Activated T-cell treated with anti-CD3 and anti-CD28 coated beads, Interleukin-2, amount 50 U/mL, for 4 hours (primary cell): ENCODE results near the gene HSFX3. TPM values are rescaled to one million over a fixed set of nuclear protein-coding genes. Genes with fewer than 3 reads are reported as not detected.
"Not testable (repeated sequence)": the region's sequence is repeated elsewhere in the genome, so short reads cannot be mapped to it uniquely, and the experiment has no call there.

Experiments used
- ATAC-seq, 2 donors: fragments of 200-7000 bp; cut with Tn5 transposase; one replicate each; pipeline ENCODE4 v1.10.0; 2021
- DNase-seq: peaks from one replicate; pipeline ENCODE4 v3.0.0-alpha.2; 2020
- H3K27me3 Mint-ChIP-seq: one replicate; pipeline ENCODE4 v1.8.0; 2021; ENCODE audit warnings: low read depth, mixed read lengths
- H3K36me3 Mint-ChIP-seq: one replicate; pipeline ENCODE4 v1.8.0; 2022; ENCODE audit warnings: mixed read lengths; ENCODE audit not compliant: insufficient read depth
- H3K4me1 Mint-ChIP-seq: one replicate; pipeline ENCODE4 v1.8.0; 2021; ENCODE audit warnings: low read depth, mixed read lengths
- H3K4me3 Mint-ChIP-seq: one replicate; pipeline ENCODE4 v1.8.0; 2021; ENCODE audit warnings: mild to moderate bottlenecking, moderate library complexity, mixed read lengths
- H3K9me3 Mint-ChIP-seq: one replicate; pipeline ENCODE4 v1.8.0; 2021; ENCODE audit warnings: mixed read lengths
- total RNA-seq, 3 donors: library from RNA; stranded (reverse); gene quantifications; one replicate each; pipeline ENCODE4 v1.2.1, GENCODE V29; 2021

Gene HSFX3
- total RNA-seq, 3 donors from 2014 or later: not detected

DNA sequence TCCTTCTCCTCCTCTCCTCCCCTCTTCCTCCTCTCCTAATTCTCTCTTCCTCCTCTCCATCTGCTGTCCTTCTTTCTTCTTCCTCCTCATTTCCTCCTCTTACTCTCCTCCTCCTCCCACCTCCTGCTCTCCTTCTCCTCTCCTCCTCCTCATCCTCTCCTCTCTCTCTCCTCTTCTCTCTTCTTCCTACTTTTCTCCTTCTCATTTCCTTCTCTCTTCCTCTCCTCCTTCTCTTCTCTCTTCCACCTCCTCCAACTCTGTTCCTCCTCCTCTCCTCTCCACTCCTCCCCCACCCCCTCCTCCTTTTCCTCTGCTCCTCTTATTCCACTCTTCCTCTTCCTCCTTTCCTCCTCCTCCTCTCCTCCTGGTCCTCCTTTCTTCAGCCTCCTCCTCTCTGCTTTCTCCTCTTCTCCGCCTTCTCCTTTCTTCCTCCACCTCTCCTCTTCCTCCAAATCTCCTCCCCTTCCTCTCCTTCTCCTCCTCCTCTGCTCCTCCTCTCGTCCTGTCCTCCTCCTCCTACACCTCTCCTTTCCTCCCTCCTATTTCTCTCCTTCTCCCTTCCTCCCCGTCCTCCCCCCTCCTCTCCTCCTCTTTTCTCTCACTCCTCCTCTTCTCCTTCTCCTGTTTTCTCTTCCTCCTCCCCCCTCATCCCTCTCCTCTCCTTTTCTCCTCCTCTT is 14.7 kb downstream of the HSFX3 start:
- peaks cover 14% of the 10 kb centered on the region for H3K4me1 Mint-ChIP-seq
- not testable (repeated sequence) for H3K9me3 Mint-ChIP-seq, H3K36me3 Mint-ChIP-seq, DNase-seq, H3K4me3 Mint-ChIP-seq, H3K27me3 Mint-ChIP-seq, ATAC-seq

DNA sequence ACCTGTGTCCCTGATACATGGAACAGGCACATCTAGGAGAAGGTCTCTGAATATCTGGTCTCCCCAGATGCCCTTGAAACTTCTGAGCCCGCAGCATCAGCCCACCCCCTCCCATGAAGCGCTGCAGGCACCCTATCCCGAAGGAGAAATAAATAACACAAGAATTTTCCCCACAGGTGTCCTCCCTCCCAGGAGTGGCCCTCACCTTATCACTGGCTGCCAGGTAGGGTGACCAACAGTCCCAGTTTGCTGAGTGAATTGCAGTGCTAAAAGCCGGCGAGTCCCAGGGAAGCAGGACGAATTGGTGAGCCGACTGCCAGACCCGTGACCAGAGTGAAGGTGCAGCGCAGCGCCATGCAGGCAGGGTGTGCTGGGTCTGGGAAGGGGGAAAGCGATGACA is 15.7 kb downstream of the HSFX3 start:
- H3K4me3 Mint-ChIP-seq, ATAC-seq, H3K27me3 Mint-ChIP-seq: not testable (repeated sequence)

DNA sequence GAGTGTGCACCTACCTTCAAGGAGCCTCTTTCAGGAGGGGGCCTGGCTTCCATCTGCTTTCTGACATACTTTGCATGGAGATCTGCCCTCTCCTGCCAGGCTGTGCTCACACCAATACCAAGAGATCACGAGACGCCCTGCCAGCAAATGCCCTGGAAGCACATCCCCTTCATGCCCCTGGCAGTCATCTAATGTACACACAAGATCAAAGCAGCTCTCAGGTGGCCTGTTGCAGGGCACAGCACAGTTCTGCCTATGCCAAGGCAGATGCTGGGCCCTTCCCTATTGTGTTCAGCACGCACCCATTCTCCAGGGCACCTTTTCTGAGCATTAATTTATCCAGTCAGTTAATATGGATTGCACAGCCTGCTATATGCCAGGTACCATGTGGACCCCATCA is 16.9 kb downstream of the HSFX3 start:
- not testable (repeated sequence) for H3K36me3 Mint-ChIP-seq, ATAC-seq, DNase-seq, H3K4me3 Mint-ChIP-seq, H3K9me3 Mint-ChIP-seq, H3K27me3 Mint-ChIP-seq
- H3K4me1 Mint-ChIP-seq: peaks cover 12% of the 10 kb centered on the region

More for the DNA sequence above, 15.7 kb downstream of the HSFX3 start:
- H3K36me3 Mint-ChIP-seq, H3K9me3 Mint-ChIP-seq, DNase-seq: not testable (repeated sequence)
- peaks cover 12% of the 10 kb centered on the region for H3K4me1 Mint-ChIP-seq

DNA sequence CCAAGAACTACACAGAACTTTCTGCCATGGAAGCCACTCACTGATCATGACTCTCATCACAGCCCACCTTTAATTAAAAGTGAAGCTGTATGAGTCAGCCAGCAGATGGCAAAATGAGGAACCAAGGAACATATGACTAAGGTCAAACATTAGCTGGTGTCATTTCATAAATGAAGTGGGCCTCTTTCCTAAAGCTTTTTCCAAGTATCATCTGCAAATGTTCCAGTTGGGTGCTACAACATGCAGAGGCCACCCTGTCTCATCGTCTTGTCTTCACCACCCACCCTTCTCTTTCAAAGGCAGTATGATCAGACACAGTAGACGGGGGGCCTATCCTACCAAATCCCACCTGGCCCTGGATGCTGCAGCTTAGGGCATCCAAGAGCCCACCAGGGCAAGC is 18.1 kb downstream of the HSFX3 start:
- no peaks in the 10 kb centered on the region for H3K36me3 Mint-ChIP-seq
- ATAC-seq (peak; percentile 60 to 77), DNase-seq (no peak)
- H3K27me3 Mint-ChIP-seq: no peaks in the 10 kb centered on the region
- H3K4me3 Mint-ChIP-seq: no peak overlapping the region
- H3K4me1 Mint-ChIP-seq: peaks cover 17% of the 10 kb centered on the region
- H3K9me3 Mint-ChIP-seq: no peaks in the 10 kb centered on the region

DNA sequence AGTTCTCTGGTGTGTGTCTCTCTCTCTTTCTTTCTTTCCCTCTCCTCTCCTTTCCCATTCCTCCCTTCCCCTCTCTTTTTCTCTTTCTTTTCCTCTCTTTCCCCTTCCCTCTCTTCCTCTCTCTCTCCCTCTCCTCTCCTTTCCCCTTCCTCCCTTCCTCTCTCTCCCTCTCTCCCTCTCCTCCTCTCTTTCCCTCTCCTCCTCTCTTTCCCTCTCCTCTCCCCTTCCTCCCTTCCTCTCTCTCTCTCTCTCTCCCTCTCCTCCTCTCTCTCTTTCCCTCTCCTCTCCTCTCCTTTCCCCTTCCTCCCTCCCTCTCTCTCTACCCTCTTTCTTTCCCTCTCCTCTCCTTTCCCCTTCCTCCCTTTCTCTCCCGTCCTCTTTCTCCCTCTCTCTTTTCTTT is 21.3 kb downstream of the HSFX3 start:
- no peak overlapping the region for H3K4me3 Mint-ChIP-seq
- no peaks in the 10 kb centered on the region for H3K36me3 Mint-ChIP-seq
- H3K27me3 Mint-ChIP-seq: no peaks in the 10 kb centered on the region
- H3K4me1 Mint-ChIP-seq: peaks cover 22% of the 10 kb centered on the region
- DNase-seq (no peak), ATAC-seq (no peak)
- no peaks in the 10 kb centered on the region for H3K9me3 Mint-ChIP-seq

DNA sequence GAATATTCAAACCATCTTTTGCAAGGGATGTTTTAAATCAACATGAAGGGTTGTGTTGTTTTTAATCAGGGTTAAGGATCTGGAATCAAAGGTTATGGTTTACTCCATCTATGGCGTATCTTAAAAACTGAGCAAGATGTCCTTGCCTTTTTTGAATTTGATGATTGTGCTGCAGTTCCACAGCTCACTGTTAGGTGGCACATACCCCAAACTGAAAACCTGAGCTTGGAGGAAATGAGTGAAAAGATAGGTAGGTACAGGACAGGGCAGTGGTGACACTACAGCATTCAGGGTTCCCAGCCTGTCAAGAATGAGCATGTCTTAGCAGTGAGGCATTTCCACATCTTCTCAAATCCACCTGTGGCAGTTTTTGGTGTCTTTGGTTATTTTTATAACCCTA is 22.0 kb downstream of the HSFX3 start:
- peaks cover 22% of the 10 kb centered on the region for H3K4me1 Mint-ChIP-seq
- no peaks in the 10 kb centered on the region for H3K36me3 Mint-ChIP-seq
- no peaks in the 10 kb centered on the region for H3K27me3 Mint-ChIP-seq
- no peaks in the 10 kb centered on the region for H3K9me3 Mint-ChIP-seq
- DNase-seq (no peak), ATAC-seq (no peak)
- H3K4me3 Mint-ChIP-seq: no peak overlapping the region

DNA sequence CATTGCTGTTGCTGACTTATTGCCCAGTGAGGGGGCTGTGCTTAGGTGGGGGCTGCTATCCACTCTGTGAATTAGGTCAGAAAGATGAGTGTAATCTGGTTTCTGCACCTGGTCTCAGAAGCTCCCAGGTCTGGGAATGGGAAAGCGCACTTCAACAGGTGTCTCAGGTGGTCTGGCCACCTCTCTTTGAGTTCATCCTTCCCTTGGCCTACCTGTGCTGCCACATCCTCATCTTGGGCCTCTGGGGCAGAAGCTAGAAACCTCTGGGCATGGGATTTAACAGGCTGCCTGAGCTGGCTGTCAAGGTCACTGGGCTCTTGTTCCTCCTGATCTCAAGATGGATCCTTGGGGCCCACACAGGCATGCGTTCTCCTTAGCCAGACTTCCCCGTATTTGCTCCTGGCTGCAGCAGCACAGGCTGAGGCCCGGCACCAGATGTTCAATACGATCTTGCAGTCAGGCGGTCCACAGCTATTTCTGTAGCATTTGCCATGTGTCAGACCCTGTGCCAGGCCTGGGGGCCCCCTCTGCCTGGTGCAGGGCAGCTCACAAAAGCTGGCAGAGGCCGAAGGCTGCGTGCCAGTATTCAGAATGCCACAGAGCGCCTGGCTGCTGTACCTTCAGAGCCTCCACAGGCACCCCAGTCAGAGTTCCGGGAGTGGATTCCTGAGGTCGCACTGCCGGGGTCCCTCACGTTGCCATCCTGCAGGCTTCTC is 23.2 kb downstream of the HSFX3 start:
- not testable (repeated sequence) for ATAC-seq, H3K36me3 Mint-ChIP-seq, H3K4me3 Mint-ChIP-seq, H3K27me3 Mint-ChIP-seq, DNase-seq, H3K9me3 Mint-ChIP-seq
- peaks cover 24% of the 10 kb centered on the region for H3K4me1 Mint-ChIP-seq

DNA sequence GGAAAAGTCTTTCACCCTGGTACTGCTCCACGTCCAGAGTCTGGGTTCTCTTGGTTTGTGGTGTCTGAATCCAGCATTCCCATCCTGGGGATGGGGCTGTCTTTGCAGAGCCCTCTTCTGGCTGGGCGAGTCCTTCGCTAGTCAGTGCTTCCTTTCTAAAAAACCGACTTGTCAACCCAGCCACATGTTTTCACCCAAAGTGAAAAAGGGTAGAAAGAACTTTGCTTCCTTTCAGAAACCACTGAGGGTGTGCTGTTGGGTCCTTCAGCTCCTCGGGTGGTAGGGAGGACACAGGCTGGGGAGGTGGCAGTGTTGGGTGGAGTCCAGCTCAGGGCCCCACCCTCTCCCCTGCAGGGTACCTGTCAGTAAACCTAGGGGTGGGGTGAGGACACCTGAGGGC is 23.8 kb downstream of the HSFX3 start:
- H3K27me3 Mint-ChIP-seq, DNase-seq, H3K9me3 Mint-ChIP-seq, H3K36me3 Mint-ChIP-seq: not testable (repeated sequence)
- peak overlapping the region; percentile 61 for H3K4me3 Mint-ChIP-seq
- ATAC-seq: peak; percentile 29
- H3K4me1 Mint-ChIP-seq: peaks cover 26% of the 10 kb centered on the region

DNA sequence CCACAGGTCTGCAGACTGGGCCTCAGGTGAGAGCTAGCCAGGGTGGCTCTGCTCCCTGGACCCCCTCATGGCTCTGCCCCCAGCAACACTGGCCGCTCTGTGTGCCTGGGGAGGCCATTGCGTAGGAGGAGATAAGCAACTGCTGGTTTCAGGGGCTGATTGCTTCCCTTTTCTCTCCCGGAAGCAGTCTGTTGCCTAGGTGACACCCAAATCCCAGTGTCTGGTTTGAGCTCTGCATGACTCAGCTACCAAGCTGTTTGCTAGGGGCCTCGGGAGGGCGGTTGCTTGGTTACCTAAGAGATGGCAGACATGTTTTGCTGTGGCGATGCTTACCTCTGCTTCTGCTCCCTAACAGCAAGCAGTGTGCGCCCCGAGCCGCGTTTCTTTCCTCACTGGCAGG is 24.3 kb downstream of the HSFX3 start:
- not testable (repeated sequence) for H3K36me3 Mint-ChIP-seq, H3K27me3 Mint-ChIP-seq, H3K4me3 Mint-ChIP-seq, H3K9me3 Mint-ChIP-seq
- DNase-seq (peak; percentile 51), ATAC-seq (peak; percentile 93 to 95)
- peaks cover 29% of the 10 kb centered on the region for H3K4me1 Mint-ChIP-seq

DNA sequence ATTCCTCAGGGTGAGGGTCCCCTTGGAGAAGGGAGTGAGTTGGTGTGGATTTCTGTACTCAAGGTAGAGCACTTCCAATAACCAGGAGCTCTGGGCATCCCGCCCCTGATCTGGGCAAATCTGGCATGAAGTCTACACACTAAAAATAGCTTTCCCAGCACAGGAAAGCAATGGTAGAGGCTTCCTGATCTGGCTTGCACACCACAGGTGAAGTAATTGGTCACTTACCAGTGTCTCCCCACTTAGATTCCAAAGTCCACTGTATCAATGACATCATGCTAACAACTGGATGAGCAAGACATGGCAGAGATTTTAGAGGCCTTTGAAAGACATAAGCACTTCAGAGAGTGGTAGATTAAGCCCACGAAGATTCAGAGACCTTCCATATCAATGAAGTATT is 26.8 kb downstream of the HSFX3 start:
- peaks cover 37% of the 10 kb centered on the region for H3K4me1 Mint-ChIP-seq
- DNase-seq: no peak
- no peaks in the 10 kb centered on the region for H3K27me3 Mint-ChIP-seq
- ATAC-seq: no peak
- no peaks in the 10 kb centered on the region for H3K36me3 Mint-ChIP-seq
- H3K4me3 Mint-ChIP-seq: no peak overlapping the region
- H3K9me3 Mint-ChIP-seq: no peaks in the 10 kb centered on the region

DNA sequence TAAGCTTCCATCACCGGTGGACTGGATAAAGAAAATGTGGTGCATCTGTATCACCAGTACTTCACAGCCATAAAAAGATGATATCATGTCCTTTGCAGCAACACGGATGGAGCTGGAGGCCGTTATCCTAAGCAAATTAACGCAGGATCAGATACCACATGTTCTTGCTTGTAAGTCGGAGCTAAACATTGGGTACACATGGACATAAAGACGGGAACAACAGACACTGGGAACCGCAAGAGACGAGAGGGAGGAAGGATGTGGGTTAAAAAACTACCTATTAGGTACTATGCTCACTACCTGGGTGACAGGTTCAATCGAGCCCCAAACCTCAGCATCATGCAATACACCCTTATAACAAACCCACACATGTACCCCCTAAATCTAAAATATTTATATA is 28.3 kb downstream of the HSFX3 start:
- ATAC-seq: no peak
- Mint-ChIP-seq H3K4me1 (peaks cover 35% of the 10 kb centered on the region), H3K9me3 (no peaks in the 10 kb centered on the region), H3K36me3 (no peaks in the 10 kb centered on the region), H3K4me3 (peak overlapping the region; percentile 13), H3K27me3 (no peaks in the 10 kb centered on the region)
- no peak for DNase-seq

DNA sequence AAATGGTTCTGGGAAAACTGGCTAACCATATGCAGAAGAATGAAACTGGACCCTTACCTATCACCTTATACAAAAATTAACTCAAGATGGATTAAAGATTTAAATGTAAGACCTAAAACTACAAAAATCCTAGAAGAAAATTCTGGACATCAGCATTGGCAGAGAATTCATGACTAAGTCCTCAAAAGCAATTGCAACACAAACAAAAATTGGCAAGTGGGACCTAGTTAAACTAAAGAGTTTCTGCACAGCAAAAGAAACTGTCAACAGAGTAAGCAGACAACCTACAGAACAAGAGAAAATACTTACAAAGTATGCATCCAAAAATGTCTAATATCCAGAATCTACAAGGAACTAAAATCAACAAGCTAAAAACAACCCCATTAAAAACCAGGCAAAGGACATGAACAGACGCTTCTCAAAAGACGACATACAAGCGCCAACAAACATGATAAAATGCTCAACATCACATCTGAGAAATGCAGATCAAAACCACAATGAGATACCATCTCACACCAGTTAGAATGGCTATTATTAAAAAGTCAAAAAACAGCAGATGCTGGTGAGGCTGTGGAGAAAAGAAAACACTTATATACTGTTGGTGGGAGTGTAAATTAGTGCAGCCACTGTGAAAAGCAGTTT is 29.0 kb downstream of the HSFX3 start:
- not testable (repeated sequence) for DNase-seq, H3K9me3 Mint-ChIP-seq, H3K36me3 Mint-ChIP-seq, ATAC-seq, H3K27me3 Mint-ChIP-seq
- peak overlapping the region; percentile 56 for H3K4me3 Mint-ChIP-seq
- H3K4me1 Mint-ChIP-seq: peaks cover 39% of the 10 kb centered on the region

DNA sequence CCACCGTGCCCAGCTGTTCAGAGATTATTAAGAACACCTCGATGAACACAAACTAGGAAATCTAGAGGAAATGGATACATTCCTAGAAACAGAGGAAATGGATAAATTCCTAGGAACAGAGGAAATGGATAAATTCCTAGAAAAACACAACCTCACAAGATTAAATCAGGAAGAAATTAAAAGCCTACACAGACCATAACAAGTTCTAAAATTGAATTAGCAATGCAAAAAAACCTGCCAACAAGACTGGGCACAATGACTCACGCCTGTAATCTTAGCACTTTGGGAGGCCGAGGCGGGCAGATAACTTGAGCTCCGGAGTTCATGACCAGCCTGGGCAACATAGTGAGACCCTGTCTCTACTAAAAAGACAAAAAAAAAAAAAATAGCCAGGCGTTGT is 31.5 kb downstream of the HSFX3 start:
- H3K4me1 Mint-ChIP-seq: peaks cover 45% of the 10 kb centered on the region
- no peaks in the 10 kb centered on the region for H3K9me3 Mint-ChIP-seq
- DNase-seq (no peak), ATAC-seq (no peak)
- H3K36me3 Mint-ChIP-seq: no peaks in the 10 kb centered on the region
- no peaks in the 10 kb centered on the region for H3K27me3 Mint-ChIP-seq
- no peak overlapping the region for H3K4me3 Mint-ChIP-seq

DNA sequence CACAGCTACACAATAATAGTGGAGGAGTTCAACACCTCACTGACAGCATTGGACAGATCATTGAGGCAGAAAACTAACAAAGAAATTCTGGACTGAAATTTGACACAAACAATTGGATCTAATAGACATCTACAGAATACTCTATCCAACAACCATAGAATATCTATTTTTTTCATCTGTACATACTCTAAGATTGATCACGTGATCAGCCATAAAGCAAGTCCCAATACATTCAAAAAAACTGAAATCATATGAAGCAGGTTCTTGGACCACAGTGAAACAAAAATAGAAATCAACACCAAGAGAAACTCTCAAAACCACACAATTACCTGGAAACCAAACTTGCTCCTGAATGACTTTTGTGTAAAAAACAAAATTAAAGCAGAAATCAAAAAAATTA is 32.4 kb downstream of the HSFX3 start:
- DNase-seq (no peak), ATAC-seq (no peak)
- no peaks in the 10 kb centered on the region for H3K27me3 Mint-ChIP-seq
- H3K4me3 Mint-ChIP-seq: no peak overlapping the region
- H3K9me3 Mint-ChIP-seq: no peaks in the 10 kb centered on the region
- peaks cover 42% of the 10 kb centered on the region for H3K4me1 Mint-ChIP-seq
- H3K36me3 Mint-ChIP-seq: no peaks in the 10 kb centered on the region

DNA sequence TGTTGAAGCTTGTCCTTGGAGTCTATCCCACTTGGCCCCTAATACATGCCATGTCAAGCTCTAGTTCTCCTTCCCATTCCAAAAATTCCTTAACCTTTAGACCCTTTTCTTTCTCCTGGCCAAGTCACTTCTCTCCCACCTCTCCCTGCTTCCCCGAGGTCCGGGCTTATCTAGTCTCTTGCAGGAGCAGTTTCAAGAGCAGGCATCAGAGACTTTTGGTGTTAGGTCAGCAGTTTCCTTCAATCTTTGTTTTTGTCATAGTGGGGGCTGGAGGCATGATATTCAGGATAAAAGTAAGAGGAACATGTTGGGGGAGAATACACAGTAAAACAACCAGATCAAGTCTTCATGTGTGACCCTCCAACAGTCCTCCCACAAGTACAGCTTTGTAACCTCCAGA is 33.1 kb downstream of the HSFX3 start:
- no peak for ATAC-seq
- Mint-ChIP-seq H3K4me3 (no peak overlapping the region), H3K36me3 (no peaks in the 10 kb centered on the region), H3K4me1 (peaks cover 41% of the 10 kb centered on the region), H3K27me3 (no peaks in the 10 kb centered on the region), H3K9me3 (no peaks in the 10 kb centered on the region)
- DNase-seq: no peak
